HG03175 (cell line): ENCODE measurements around the gene STK10.
"Not testable (repeated sequence)": the region's sequence is repeated elsewhere in the genome, so short reads cannot be mapped to it uniquely, and the experiment has no call there.

Experiments
- ATAC-seq: cut with Tn5 transposase; IDR thresholded peaks from one replicate; pipeline ENCODE4 v1.9.1; 2021; ENCODE audit warnings: mild to moderate bottlenecking, moderate library complexity; ENCODE audit not compliant: unreplicated experiment

STK10 gene

GRCh38 chr5:172188033-172188892 lies at the start of gene STK10:
STK10 (minus strand) TSS chr5:172188224; CDS start chr5:172188042, 182 bp downstream.
- ATAC-seq, result peak; percentile 67

- no peak for ATAC-seq
Observed at GRCh38 chr5:172235827-172236736, 48.1 kb upstream of the STK10 start.

- ATAC-seq, result peak; percentile 59
Observed at GRCh38 chr5:172235132-172235780, 47.2 kb upstream of the STK10 start.

- no peak for ATAC-seq
Observed at GRCh38 chr5:172234031-172234430, 46.0 kb upstream of the STK10 start.

GRCh38 chr5:172229904-172230303 lies 41.9 kb upstream of the STK10 start:
- no peak for ATAC-seq

- ATAC-seq, result no peak
Observed at GRCh38 chr5:172224996-172225395, 37.0 kb upstream of the STK10 start.

GRCh38 chr5:172223901-172224873 lies 36.2 kb upstream of the STK10 start:
- ATAC-seq, result peak; percentile 82

- ATAC-seq, result no peak
Observed at GRCh38 chr5:172219296-172219695, 31.3 kb upstream of the STK10 start.

- ATAC-seq, result no peak
Observed at GRCh38 chr5:172216345-172216744, 28.3 kb upstream of the STK10 start.

GRCh38 chr5:172213126-172213525 lies 25.1 kb upstream of the STK10 start:
- ATAC-seq, result no peak

GRCh38 chr5:172211676-172212075 lies 23.7 kb upstream of the STK10 start:
- no peak for ATAC-seq

GRCh38 chr5:172209714-172210113 lies 21.7 kb upstream of the STK10 start:
- ATAC-seq, result no peak

GRCh38 chr5:172207511-172207910 lies 19.5 kb upstream of the STK10 start:
- no peak for ATAC-seq

- ATAC-seq, result not testable (repeated sequence)
Observed at GRCh38 chr5:172205984-172206383, 18.0 kb upstream of the STK10 start.

- ATAC-seq, result no peak
Observed at GRCh38 chr5:172200476-172200875, 12.5 kb upstream of the STK10 start.

- ATAC-seq, result no peak
Observed at GRCh38 chr5:172199446-172199845, 11.4 kb upstream of the STK10 start.

- not testable (repeated sequence) for ATAC-seq
Observed at GRCh38 chr5:172197775-172198174, 9.8 kb upstream of the STK10 start.

- no peak for ATAC-seq
Observed at GRCh38 chr5:172194985-172195774, 7.2 kb upstream of the STK10 start.

GRCh38 chr5:172193872-172194271 lies 5.8 kb upstream of the STK10 start, which contains the start of gene EFCAB9:
EFCAB9 (plus strand) TSS chr5:172194172; CDS start chr5:172194173, 1 bp downstream.
- no peak for ATAC-seq
